Measurements from ENCODE around the gene ARHGAP44. TPM values are rescaled to one million over a fixed set of nuclear protein-coding genes. Genes with fewer than 3 reads are reported as not detected.

ARHGAP44 gene
- total and polyA plus RNA-seq, 2 of the 8 experiments (the other 6 are each of a cell fraction or from before 2014, with no cell fraction given): 6.2 to 22.2 TPM

DNA sequence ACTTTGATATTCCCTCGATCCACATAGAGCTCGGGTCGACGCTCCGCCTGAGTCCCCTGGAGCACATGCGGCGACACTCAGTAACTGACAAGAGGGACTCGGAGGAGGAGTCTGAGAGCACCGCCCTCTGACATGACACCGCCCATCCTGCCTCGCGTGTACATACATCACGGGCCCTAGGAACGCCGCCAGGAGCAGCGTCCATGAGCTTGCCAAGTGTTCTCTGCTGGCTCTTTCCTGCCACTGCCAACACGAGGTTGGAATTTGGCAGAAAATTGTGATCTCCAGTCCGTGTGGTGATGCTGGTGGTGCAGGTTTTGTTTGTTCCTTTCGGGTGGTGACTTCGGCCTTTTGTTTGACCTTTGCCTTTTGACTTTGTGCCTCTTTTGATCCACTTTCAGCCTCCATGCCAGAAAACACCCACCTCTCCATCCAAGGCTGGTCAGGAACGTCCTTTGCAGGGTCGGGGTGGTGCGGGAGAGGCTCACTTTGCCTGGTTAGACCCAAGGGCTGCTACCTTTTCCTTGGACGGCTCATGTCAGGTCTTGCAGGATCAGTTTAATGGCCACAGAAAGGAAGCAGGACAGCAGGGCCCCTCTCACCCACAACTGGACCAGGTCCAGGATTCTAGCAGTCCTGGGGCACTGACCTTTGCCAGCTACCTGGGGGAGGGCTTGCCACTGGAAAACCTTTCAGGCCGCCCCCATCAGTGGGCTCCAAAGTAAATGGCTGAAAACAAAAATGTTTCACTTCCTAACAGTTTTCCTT, 200.9 kb downstream of the ARHGAP44 start (continued):
- TF ChIP-seq, protein P1, sequence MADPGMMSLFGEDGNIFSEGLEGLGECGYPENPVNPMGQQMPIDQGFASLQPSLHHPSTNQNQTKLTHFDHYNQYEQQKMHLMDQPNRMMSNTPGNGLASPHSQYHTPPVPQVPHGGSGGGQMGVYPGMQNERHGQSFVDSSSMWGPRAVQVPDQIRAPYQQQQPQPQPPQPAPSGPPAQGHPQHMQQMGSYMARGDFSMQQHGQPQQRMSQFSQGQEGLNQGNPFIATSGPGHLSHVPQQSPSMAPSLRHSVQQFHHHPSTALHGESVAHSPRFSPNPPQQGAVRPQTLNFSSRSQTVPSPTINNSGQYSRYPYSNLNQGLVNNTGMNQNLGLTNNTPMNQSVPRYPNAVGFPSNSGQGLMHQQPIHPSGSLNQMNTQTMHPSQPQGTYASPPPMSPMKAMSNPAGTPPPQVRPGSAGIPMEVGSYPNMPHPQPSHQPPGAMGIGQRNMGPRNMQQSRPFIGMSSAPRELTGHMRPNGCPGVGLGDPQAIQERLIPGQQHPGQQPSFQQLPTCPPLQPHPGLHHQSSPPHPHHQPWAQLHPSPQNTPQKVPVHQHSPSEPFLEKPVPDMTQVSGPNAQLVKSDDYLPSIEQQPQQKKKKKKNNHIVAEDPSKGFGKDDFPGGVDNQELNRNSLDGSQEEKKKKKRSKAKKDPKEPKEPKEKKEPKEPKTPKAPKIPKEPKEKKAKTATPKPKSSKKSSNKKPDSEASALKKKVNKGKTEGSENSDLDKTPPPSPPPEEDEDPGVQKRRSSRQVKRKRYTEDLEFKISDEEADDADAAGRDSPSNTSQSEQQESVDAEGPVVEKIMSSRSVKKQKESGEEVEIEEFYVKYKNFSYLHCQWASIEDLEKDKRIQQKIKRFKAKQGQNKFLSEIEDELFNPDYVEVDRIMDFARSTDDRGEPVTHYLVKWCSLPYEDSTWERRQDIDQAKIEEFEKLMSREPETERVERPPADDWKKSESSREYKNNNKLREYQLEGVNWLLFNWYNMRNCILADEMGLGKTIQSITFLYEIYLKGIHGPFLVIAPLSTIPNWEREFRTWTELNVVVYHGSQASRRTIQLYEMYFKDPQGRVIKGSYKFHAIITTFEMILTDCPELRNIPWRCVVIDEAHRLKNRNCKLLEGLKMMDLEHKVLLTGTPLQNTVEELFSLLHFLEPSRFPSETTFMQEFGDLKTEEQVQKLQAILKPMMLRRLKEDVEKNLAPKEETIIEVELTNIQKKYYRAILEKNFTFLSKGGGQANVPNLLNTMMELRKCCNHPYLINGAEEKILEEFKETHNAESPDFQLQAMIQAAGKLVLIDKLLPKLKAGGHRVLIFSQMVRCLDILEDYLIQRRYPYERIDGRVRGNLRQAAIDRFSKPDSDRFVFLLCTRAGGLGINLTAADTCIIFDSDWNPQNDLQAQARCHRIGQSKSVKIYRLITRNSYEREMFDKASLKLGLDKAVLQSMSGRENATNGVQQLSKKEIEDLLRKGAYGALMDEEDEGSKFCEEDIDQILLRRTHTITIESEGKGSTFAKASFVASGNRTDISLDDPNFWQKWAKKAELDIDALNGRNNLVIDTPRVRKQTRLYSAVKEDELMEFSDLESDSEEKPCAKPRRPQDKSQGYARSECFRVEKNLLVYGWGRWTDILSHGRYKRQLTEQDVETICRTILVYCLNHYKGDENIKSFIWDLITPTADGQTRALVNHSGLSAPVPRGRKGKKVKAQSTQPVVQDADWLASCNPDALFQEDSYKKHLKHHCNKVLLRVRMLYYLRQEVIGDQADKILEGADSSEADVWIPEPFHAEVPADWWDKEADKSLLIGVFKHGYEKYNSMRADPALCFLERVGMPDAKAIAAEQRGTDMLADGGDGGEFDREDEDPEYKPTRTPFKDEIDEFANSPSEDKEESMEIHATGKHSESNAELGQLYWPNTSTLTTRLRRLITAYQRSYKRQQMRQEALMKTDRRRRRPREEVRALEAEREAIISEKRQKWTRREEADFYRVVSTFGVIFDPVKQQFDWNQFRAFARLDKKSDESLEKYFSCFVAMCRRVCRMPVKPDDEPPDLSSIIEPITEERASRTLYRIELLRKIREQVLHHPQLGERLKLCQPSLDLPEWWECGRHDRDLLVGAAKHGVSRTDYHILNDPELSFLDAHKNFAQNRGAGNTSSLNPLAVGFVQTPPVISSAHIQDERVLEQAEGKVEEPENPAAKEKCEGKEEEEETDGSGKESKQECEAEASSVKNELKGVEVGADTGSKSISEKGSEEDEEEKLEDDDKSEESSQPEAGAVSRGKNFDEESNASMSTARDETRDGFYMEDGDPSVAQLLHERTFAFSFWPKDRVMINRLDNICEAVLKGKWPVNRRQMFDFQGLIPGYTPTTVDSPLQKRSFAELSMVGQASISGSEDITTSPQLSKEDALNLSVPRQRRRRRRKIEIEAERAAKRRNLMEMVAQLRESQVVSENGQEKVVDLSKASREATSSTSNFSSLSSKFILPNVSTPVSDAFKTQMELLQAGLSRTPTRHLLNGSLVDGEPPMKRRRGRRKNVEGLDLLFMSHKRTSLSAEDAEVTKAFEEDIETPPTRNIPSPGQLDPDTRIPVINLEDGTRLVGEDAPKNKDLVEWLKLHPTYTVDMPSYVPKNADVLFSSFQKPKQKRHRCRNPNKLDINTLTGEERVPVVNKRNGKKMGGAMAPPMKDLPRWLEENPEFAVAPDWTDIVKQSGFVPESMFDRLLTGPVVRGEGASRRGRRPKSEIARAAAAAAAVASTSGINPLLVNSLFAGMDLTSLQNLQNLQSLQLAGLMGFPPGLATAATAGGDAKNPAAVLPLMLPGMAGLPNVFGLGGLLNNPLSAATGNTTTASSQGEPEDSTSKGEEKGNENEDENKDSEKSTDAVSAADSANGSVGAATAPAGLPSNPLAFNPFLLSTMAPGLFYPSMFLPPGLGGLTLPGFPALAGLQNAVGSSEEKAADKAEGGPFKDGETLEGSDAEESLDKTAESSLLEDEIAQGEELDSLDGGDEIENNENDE (IDR thresholded peaks at IDR 0.05; ENCODE audit: insufficient replicate concordance, low read length): no peak

Measured in H1 (cell line).